Endothelial cell of umbilical vein (primary cell): ENCODE results near the gene LTBP1. TPM values are rescaled to one million over a fixed set of nuclear protein-coding genes. Genes with fewer than 3 reads are reported as not detected.

Experiments
- BruUV-seq: library from RNA; stranded (reverse); fragments of 400-500 nt; replicated peaks from 2 replicates; lab custom pipeline; 2021; lab: Mats Ljungman, UMichigan
- CTCF ChIA-PET: fragments of 300-600, 350-600 bp; sonication (Branson Sonifier 250); formaldehyde crosslinking; loops from one replicate; lab custom pipeline; 2021; ENCODE audit warnings: antibody characterized with exemption, inconsistent platforms; lab: Charles Lee
- POLR2A ChIA-PET: fragments of 300-600, 350-600 bp; sonication (Branson Sonifier 250); formaldehyde crosslinking; loops from one replicate; lab custom pipeline; 2021; ENCODE audit warnings: antibody characterized with exemption, inconsistent platforms; lab: Charles Lee
- DNase-seq: peaks from one replicate; pipeline ENCODE4 v3.0.0-alpha.2; 2011; ENCODE audit warnings: low read depth, low spot score
- FAIRE-seq: peaks from 2 replicates; lab custom pipeline; 2011; peaks lifted over from hg19 to GRCh38; lab: Jason Lieb, UNC
- H2AFZ ChIP-seq: 2 replicates; pipeline ENCODE4 v1.6.0; 2012; ENCODE audit warnings: low read depth, low read length, control low read depth, inconsistent platforms
- H3K27ac ChIP-seq: 2 replicates; pipeline ENCODE4 v1.5.1; 2011; ENCODE audit warnings: low read depth, mild to moderate bottlenecking, control low read depth, low read length, moderate library complexity; ENCODE audit not compliant: insufficient read depth
- H3K27me3 ChIP-seq, 2 experiments: 2 replicates each; pipeline versions ENCODE4 v1.6.0 to v1.6.1; 2011; ENCODE audit warnings: low read length in 2 of 2, mixed read lengths in 1 of 2; ENCODE audit not compliant: control insufficient read depth in 2 of 2, insufficient read depth in 2 of 2
- H3K36me3 ChIP-seq, 2 experiments: 2 replicates in 1 of 2; 3 replicates in 1 of 2; pipeline ENCODE4 v1.5.1; 2011; ENCODE audit warnings: low read length in 2 of 2, mild to moderate bottlenecking in 1 of 2, moderate library complexity in 1 of 2; ENCODE audit not compliant: control insufficient read depth in 2 of 2, insufficient read depth in 2 of 2; ENCODE audit errors: extremely low read depth in 1 of 2
- H3K4me1 ChIP-seq: 3 replicates; pipeline ENCODE4 v1.5.1; 2011; ENCODE audit warnings: mild to moderate bottlenecking, low read length; ENCODE audit not compliant: control insufficient read depth, insufficient read depth; ENCODE audit errors: extremely low read depth
- H3K4me2 ChIP-seq: 2 replicates; pipeline ENCODE4 v1.6.1; 2011; ENCODE audit warnings: low read length, control low read depth, mixed read lengths; ENCODE audit not compliant: insufficient read depth
- H3K4me3 ChIP-seq, 3 experiments: fragments of 200-600 bp in 1 of 3; sonication (generic), shearing (Covaris generic) in 1 of 3; replicated peaks in 1 of 3; 2 replicates each; pipeline ENCODE4 v1.5.1; 2011 to 2016; ENCODE audit warnings: control low read depth in 3 of 3, low read length in 3 of 3, mild to moderate bottlenecking in 2 of 3, inconsistent platforms in 1 of 3, low read depth in 1 of 3, moderate library complexity in 1 of 3; ENCODE audit not compliant: insufficient read depth in 1 of 3
- H3K79me2 ChIP-seq: 2 replicates; pipeline ENCODE4 v1.6.0; 2012; ENCODE audit warnings: low read length, inconsistent platforms; ENCODE audit not compliant: control insufficient read depth, insufficient read depth
- H3K9ac ChIP-seq: replicated peaks from 2 replicates; pipeline ENCODE3; 2011; ENCODE audit warnings: low read length, control low read depth; ENCODE audit not compliant: insufficient read depth; ENCODE audit errors: extremely low read depth
- H3K9me1 ChIP-seq: replicated peaks from 3 replicates; pipeline ENCODE4 v1.6.0; 2011; ENCODE audit warnings: mild to moderate bottlenecking, low read length; ENCODE audit not compliant: control insufficient read depth, insufficient read depth; ENCODE audit errors: extremely low read depth
- H3K9me3 ChIP-seq: replicated peaks from 2 replicates; pipeline ENCODE4 v1.5.1; 2012; ENCODE audit warnings: low read length, inconsistent platforms; ENCODE audit not compliant: control insufficient read depth, insufficient read depth
- H4K20me1 ChIP-seq: replicated peaks from 2 replicates; pipeline ENCODE3; 2011; ENCODE audit warnings: mild to moderate bottlenecking, low read length; ENCODE audit not compliant: control insufficient read depth, insufficient read depth; ENCODE audit errors: extremely low read depth
- CTCF ChIP-seq, 2 donors: IDR thresholded peaks; 1 replicate in 1 of 2; 2 replicates in 1 of 2; pipeline ENCODE4 v1.5.1; 2011; ENCODE audit warnings: low read length in 2 of 2, mild to moderate bottlenecking in 2 of 2, moderate library complexity in 2 of 2, control low read depth in 1 of 2, inconsistent platforms in 1 of 2, low read depth in 1 of 2; ENCODE audit not compliant: insufficient read depth in 1 of 2; ENCODE audit errors: extremely low read depth in 1 of 2
- EZH2 ChIP-seq: IDR thresholded peaks from 2 replicates; pipeline ENCODE4 v1.6.1; 2012; ENCODE audit warnings: borderline replicate concordance, low read depth, mild to moderate bottlenecking, moderate library complexity, low read length, inconsistent platforms; ENCODE audit not compliant: severe bottlenecking
- FOS ChIP-seq: IDR thresholded peaks from 2 replicates; pipeline ENCODE4 v1.6.1; 2011; ENCODE audit warnings: mild to moderate bottlenecking, low read length, moderate library complexity, borderline replicate concordance; ENCODE audit not compliant: insufficient read depth
- GATA2 ChIP-seq: IDR thresholded peaks from 2 replicates; pipeline ENCODE4 v1.7.0; 2011; ENCODE audit warnings: low read depth, mild to moderate bottlenecking, moderate library complexity, mixed read lengths, low read length; ENCODE audit not compliant: insufficient read length, insufficient read depth
- JUN ChIP-seq: IDR thresholded peaks from 2 replicates; pipeline ENCODE4 v1.6.1; 2011; ENCODE audit warnings: borderline replicate concordance, low read depth; ENCODE audit not compliant: insufficient read length, insufficient read depth
- MAX ChIP-seq: IDR thresholded peaks from 2 replicates; pipeline ENCODE4 v1.6.1; 2011; ENCODE audit not compliant: insufficient read depth, insufficient read length
- MYC ChIP-seq: IDR thresholded peaks from one replicate; pipeline ENCODE4 v1.6.1; 2011; ENCODE audit warnings: mild to moderate bottlenecking, low read depth, low read length
- POLR2A ChIP-seq: IDR thresholded peaks from 2 replicates; pipeline ENCODE4 v1.6.1; 2012; ENCODE audit warnings: low read depth, mild to moderate bottlenecking, control low read depth, low read length
- POLR2AphosphoS5 ChIP-seq: IDR thresholded peaks from 2 replicates; pipeline ENCODE4 v1.6.1; 2012; ENCODE audit warnings: low read depth, mild to moderate bottlenecking, control low read depth, low read length, moderate library complexity; ENCODE audit not compliant: insufficient read depth
- dilution Hi-C: fragments of 300-500 bp; cut with MboI; formaldehyde crosslinking; loops from one replicate; pipeline ENCODE4 v1.15.0; 2019; ENCODE audit warnings: low sequenced_read_pairs; ENCODE audit not compliant: extremely low pct_ligation_motif_present
- intact Hi-C: fragments of 100-400 bp; cut with micrococcal nuclease; formaldehyde crosslinking; loops from one replicate; pipeline ENCODE4 v1.10.0; 2022
- polyA plus RNA-seq, 4 experiments: library from polyadenylated mRNA; depleted of rRNA in 3 of 4; stranded (reverse) in 3 of 4; unstranded in 1 of 4; fragments of >200 nt; gene quantifications; 2 replicates each; pipeline versions ENCODE4 v1.2.1 to v1.2.3, GENCODE V29; 2011 to 2012; ENCODE audit warnings: missing spikeins in 1 of 4
- total RNA-seq: library from RNA; stranded (reverse); gene quantifications from 2 replicates; pipeline ENCODE4 v1.2.3, GENCODE V29; 2021

LTBP1 gene
- total and polyA plus RNA-seq, 2 donors (not counting 3 experiments of a cell fraction or from before 2014, with no cell fraction given), result 57.4 to 68.2 TPM

- no peaks in the 10 kb centered on the region for H3K27me3 ChIP-seq
- H4K20me1 ChIP-seq, result no peaks in the 10 kb centered on the region
- TF ChIP-seq GATA2 (no peak), MYC (no peak), FOS (no peak), MAX (no peak), POLR2A (no peak)
- no peaks in the 10 kb centered on the region for H3K36me3 ChIP-seq
- no TSS peak for BruUV-seq
- intact Hi-C loops (no loop called here), dilution Hi-C loops (no loop called here)
- H3K9ac ChIP-seq, result no peak overlapping the region
- H3K9me3 ChIP-seq, result no peaks in the 10 kb centered on the region
- no peak overlapping the region for H3K4me3 ChIP-seq
- H3K4me1 ChIP-seq, result no peaks in the 10 kb centered on the region
- no peak overlapping the region for H3K27ac ChIP-seq
- no peaks in the 10 kb centered on the region for H3K79me2 ChIP-seq
- ChIA-PET POLR2A (no interaction called here), CTCF (no interaction called here)
- H3K4me2 ChIP-seq, result no peak overlapping the region
- DNase-seq (no peak), FAIRE-seq (no peak)
- H3K9me1 ChIP-seq, result no peaks in the 10 kb centered on the region
- no peak overlapping the region for H2AFZ ChIP-seq
Observed at GRCh38 chr2:33121925-33122324, 175.2 kb downstream of the LTBP1 start.

GRCh38 chr2:33122726-33123125 is 176.0 kb downstream of the LTBP1 start:
- H3K79me2 ChIP-seq, result no peaks in the 10 kb centered on the region
- POLR2A ChIA-PET, result no interaction called here
- H3K4me3 ChIP-seq, result no peak overlapping the region
- H4K20me1 ChIP-seq, result no peaks in the 10 kb centered on the region
- no peaks in the 10 kb centered on the region for H3K9me1 ChIP-seq
- intact Hi-C loops (no loop called here), dilution Hi-C loops (no loop called here)
- no peaks in the 10 kb centered on the region for H3K27me3 ChIP-seq
- no peaks in the 10 kb centered on the region for H3K9me3 ChIP-seq
- CTCF ChIA-PET, result no interaction called here
- DNase-seq (no peak), FAIRE-seq (no peak)
- H2AFZ ChIP-seq, result no peak overlapping the region
- H3K9ac ChIP-seq, result no peak overlapping the region
- H3K4me1 ChIP-seq, result no peaks in the 10 kb centered on the region
- no TSS peak for BruUV-seq
- no peak overlapping the region for H3K4me2 ChIP-seq
- no peaks in the 10 kb centered on the region for H3K36me3 ChIP-seq
- TF ChIP-seq JUN (no peak), POLR2A (no peak), GATA2 (no peak), FOS (no peak), MYC (no peak), EZH2 (no peak), MAX (no peak), POLR2AphosphoS5 (no peak), CTCF (IDR thresholded peaks at IDR 0.05; ENCODE audit: extremely low read depth in 1 of 2, insufficient read depth in 1 of 2, low read depth in 1 of 2, low read length in 2 of 2) (no peak)
- H3K27ac ChIP-seq, result no peak overlapping the region
